DMS153 treated with DMSO at 0.1 percent for 48 hours (cell line): ENCODE data around the gene USP5.

ENCODE experiments used
- DNase-seq: peaks from one replicate; lab custom pipeline; 2025; ENCODE audit not compliant: unreplicated experiment; lab: John Stamatoyannopoulos, UW

USP5 gene, protein sequence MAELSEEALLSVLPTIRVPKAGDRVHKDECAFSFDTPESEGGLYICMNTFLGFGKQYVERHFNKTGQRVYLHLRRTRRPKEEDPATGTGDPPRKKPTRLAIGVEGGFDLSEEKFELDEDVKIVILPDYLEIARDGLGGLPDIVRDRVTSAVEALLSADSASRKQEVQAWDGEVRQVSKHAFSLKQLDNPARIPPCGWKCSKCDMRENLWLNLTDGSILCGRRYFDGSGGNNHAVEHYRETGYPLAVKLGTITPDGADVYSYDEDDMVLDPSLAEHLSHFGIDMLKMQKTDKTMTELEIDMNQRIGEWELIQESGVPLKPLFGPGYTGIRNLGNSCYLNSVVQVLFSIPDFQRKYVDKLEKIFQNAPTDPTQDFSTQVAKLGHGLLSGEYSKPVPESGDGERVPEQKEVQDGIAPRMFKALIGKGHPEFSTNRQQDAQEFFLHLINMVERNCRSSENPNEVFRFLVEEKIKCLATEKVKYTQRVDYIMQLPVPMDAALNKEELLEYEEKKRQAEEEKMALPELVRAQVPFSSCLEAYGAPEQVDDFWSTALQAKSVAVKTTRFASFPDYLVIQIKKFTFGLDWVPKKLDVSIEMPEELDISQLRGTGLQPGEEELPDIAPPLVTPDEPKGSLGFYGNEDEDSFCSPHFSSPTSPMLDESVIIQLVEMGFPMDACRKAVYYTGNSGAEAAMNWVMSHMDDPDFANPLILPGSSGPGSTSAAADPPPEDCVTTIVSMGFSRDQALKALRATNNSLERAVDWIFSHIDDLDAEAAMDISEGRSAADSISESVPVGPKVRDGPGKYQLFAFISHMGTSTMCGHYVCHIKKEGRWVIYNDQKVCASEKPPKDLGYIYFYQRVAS

DNA sequence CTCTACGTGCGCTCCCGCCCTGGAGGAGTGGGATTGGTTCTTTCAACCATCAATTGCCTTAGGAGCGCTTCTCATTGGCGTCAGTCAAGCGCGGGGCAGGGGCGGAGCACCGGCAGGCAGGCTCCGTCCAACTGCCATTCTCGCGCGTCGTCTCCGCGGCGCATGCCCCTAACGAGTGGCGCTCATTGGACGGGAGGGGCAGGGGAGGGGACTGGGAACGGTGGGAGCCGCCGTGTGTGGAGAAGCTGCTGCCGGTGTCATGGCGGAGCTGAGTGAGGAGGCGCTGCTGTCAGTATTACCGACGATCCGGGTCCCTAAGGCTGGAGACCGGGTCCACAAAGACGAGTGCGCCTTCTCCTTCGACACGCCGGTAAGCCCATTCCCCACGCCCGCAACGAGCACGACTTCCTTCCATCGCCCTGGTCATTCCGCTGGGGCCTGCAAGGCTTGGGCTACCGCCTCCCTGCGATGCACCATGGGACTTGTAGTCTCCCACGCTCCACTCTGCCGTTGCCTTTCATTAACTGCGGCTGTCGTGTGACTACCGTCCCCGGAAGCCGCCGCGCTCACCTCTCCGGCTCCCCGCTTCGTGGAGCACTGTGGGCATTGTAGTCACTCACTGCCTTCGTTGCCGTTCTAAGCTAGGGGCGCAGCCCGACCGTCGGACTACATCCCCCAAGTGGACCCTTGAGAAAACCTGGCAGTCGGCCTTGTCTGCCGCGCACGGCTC, at the start of gene USP5:
Gene USP5 (plus strand): TSS at position 230 of the 730 bp plus-strand sequence. CDS start 30 bp downstream, at position 260.
- DNase-seq = peak; percentile 97

DNA sequence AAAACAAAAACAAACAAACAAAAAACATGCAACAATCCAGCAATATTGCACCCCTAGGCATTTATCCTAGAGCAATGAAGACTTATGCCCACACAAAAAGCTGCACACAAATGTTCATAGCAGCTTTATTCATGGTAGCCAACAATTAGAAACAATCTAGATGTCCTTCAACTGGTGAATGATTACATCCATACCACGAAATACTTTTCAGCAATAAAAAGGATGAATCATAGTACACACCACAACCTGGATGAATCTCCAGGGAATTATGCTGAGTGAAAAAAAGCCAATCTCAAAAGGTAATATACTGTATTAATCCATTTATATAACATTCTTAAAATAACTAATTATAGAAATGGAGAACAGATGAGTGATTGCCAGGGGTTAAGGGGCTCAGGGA, 44.8 kb upstream of the USP5 start:
- no peak for DNase-seq

DNA sequence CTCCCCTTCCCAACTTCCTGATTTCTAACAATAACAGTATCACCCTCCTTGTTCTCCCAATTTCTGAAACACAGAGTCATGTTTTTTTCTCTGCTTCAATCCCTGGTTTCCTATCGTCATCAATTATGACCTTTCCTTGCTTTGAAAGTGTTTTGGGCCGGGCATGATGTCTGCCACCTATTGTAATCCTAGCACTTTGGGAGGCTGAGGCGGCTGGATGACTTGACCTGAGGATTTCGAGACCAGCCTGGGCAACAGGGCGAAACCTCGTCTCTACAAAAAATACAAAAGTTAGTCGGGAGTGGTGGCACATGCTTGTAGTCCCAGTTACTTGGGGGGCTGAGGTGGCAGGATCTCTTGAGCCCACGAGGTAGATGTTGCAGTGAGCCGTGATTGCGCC, 42.9 kb upstream of the USP5 start:
- no peak for DNase-seq

DNA sequence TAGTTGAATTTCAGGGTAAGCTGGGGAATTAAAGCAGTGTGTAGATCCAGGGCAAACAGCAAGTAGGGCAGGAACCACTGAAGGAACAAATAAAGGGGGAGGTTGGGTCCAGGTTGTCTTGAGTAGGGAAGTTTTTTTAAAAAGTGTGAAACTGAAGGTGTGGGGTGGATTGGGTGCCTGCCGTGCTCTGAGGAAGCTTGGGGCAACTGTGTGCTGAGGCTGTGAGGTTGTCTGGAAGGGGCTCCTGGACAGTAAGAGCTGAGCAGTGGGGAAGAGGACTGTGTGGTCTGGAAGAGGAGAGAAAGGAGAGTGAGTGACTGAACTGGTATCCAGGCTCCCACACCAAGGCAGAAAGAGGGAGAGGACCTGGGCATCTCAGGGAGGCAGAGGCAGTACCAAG, 41.2 kb upstream of the USP5 start:
- DNase-seq = no peak

DNA sequence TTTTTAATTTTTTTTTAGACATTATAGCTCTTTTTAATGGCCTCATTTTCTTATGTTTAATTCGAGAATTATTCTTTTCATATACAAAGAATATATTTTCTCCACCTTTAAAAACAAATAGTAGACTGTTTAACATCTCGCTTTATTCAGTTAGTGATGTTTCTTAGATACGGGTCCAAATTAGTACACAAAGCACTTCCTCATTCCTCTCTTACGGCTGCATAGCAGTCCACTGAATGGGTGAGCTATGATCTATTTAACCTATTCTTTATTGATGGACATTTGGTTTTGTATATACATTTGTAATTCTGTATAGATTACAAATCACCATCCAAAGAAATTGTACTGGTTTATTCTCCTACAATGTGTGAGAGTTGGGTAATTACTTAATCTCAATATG, 38.6 kb upstream of the USP5 start:
- DNase-seq = no peak

DNA sequence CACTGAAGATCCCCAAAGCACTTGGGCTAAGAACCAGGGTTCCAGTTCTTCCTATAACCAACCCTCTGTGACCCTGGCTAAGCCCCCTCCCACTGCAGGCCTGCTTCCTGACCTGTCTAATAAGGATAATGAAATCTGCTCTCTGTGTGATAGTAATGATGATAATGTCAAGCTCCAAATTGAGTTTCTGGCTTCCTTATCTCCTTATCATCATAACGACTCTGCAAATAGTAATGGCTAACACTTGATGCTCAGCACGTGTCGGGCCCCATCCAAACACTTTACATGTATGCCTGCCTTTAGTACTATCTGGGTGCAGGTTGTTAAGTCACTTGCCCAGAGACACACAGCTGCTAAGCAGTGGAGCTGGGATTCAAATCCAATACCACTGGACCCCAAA, 35.4 kb upstream of the USP5 start:
- no peak for DNase-seq

DNA sequence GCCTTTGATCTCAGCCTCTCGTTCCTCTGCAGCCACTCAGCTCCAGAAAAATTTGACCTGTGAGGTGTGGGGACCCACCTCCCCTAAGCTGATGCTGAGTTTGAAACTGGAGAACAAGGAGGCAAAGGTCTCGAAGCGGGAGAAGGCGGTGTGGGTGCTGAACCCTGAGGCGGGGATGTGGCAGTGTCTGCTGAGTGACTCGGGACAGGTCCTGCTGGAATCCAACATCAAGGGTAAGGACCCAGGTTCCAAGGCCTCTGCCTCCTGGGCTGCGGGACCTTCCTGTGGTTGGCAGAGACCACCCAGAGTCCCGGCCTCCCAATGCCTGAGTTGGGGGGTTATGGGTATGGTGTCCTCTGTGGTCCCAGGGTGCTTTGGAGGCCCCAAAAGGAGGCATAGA, 34.9 kb upstream of the USP5 start:
- DNase-seq = no peak

DNA sequence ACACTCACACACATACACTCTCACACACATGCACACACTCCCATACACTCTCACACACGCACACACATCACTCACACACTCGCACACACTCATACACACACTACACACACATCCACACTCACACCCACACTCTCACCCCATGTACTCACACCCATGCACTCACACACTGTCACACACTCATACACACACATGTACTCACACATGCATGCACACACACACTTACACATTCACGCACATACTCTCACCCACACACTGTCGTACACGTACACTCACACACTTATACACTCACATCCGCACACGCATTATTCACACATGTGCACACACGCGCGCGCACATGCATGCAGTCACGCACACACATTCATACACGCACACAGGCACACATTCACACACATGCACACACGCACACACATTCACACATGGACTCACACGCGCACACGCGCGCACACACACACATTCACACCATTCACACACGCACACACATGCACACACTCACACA, 34.2 kb upstream of the USP5 start:
- no peak for DNase-seq

DNA sequence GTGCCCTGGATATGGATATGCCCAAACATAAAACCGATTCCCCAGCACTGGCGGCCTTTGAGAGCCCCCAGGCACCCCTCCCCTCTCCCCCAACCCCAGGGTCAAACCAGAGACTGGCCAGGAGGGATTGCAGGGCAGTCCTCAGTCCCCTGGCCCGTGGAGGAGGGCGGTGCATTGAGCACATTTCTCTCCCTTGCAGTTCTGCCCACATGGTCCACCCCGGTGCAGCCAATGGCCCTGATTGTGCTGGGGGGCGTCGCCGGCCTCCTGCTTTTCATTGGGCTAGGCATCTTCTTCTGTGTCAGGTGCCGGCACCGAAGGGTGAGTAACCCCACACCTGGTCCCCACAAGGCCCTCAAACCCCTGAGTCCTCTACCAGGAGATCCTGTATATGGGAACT, 33.7 kb upstream of the USP5 start:
- no peak for DNase-seq

DNA sequence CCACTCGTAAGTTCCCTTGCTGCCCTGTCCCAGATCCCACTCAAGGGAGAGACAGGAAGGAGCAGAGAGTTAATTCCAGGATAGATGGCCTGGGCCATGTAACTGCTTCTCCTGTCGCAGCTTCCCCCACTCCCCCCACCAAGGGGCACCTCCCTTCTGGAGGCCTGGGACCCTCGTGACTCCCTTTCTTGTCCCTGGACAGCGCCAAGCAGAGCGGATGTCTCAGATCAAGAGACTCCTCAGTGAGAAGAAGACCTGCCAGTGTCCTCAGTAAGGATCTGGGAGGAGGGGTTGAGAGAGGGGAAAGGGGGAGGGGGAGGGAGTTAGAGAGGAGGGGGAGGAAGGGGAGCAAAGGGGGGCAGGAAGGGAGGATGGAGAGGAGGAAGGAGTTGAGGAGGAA, 33.3 kb upstream of the USP5 start:
- no peak for DNase-seq

DNA sequence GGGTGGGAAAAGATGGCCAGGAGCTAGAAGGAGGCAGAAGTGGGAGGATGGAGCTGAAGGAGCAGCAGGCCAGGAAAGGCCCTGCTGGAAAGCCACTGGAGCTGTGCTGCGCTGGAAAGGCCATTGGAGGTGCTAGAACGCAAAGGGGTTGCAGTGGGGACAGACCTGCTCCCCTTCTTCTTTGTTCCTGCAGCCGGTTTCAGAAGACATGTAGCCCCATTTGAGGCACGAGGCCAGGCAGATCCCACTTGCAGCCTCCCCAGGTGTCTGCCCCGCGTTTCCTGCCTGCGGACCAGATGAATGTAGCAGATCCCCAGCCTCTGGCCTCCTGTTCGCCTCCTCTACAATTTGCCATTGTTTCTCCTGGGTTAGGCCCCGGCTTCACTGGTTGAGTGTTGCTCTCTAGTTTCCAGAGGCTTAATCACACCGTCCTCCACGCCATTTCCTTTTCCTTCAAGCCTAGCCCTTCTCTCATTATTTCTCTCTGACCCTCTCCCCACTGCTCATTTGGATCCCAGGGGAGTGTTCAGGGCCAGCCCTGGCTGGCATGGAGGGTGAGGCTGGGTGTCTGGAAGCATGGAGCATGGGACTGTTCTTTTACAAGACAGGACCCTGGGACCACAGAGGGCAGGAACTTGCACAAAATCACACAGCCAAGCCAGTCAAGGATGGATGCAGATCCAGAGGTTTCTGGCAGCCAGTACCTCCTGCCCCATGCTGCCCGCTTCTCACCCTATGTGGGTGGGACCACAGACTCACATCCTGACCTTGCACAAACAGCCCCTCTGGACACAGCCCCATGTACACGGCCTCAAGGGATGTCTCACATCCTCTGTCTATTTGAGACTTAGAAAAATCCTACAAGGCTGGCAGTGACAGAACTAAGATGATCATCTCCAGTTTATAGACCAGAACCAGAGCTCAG, 32.6 kb upstream of the USP5 start:
- no peak for DNase-seq

DNA sequence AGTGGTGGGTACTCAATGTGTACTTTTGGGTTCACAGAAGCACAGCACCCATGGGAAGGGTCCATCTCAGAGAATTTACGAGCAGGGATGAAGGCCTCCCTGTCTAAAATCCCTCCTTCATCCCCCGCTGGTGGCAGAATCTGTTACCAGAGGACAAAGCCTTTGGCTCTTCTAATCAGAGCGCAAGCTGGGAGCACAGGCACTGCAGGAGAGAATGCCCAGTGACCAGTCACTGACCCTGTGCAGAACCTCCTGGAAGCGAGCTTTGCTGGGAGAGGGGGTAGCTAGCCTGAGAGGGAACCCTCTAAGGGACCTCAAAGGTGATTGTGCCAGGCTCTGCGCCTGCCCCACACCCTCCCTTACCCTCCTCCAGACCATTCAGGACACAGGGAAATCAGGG, 31.8 kb upstream of the USP5 start:
- DNase-seq = no peak

DNA sequence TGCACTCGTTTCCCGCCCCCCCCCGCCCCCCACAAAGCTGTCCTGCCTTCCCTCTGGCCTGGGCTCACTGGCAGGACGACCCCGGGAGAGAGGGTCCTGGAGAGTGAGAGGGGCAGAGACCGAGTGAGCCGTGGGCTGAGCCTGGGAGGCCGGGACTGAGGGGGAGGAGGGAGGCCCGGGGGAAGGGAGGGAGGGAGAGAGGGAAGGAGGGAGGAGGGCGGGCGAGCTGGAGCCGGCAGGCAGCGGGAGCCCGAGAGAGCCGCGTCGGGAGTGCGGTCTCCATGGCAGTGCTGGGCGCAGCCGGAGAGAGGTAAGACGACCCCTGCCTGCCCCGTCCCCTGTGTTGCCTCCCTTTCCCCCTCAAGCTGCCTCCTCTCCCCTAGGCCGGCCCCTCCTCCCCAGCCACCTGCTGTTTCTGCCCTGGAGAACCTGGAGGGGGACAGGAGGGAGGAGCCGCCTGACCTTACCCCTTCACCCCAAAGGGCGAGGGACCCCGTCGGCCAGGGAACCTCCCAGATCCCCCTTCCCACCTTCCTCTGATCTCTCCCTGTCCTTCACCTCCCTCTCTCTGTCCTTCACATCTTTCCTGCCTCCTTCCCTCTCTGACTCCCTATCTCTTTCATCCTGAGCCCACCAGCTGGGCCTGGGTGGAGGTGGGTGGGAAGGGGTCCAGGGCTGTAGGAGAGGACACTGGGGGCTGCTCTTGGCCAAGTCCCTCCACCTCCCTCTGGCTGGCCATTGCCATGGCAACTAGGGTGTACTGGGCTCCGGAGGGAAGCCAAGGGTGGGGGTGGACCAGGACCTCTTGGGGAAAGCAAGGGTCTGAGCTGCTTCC, 30.1 kb upstream of the USP5 start, which contains the start of gene GPR162:
Gene GPR162 (plus strand): TSS at position 231 of the 835 bp plus-strand sequence. CDS start 2,078 bp downstream, outside the sequence.
- no peak for DNase-seq

DNA sequence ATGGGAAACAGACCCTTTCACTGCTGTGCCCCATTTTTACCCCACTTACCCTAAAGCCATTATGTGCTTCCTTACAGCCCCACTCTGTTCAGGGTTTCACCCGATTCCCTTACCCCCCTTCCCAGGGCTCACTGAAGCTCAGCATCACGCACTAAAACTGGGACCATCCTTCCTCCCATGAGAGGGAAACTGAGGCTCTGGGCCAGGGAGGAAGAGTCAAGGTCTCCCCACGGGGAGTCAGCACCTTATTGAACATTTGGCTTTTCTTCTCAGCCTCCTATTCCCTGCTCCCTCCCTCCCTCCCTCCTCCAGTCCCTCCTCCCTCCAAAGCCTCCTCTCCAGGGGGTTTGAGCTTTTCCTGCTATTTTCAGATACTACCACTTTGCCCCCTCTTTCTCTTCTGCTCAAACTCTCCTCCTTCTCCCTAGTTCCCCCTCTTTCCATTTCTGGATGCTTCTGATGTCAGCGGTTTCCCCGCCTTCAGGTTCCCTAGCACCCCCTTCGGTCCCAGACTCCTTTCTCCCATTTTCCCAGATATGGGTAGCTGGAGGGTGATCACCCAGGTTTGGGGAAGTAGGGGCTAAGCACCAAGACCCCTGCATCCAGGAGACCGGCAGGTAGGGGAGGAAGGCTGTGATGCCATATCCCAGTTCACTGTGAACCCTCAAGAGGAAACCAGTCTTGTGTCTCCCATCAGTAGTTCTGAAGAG, 29.4 kb upstream of the USP5 start:
- DNase-seq = no peak

DNA sequence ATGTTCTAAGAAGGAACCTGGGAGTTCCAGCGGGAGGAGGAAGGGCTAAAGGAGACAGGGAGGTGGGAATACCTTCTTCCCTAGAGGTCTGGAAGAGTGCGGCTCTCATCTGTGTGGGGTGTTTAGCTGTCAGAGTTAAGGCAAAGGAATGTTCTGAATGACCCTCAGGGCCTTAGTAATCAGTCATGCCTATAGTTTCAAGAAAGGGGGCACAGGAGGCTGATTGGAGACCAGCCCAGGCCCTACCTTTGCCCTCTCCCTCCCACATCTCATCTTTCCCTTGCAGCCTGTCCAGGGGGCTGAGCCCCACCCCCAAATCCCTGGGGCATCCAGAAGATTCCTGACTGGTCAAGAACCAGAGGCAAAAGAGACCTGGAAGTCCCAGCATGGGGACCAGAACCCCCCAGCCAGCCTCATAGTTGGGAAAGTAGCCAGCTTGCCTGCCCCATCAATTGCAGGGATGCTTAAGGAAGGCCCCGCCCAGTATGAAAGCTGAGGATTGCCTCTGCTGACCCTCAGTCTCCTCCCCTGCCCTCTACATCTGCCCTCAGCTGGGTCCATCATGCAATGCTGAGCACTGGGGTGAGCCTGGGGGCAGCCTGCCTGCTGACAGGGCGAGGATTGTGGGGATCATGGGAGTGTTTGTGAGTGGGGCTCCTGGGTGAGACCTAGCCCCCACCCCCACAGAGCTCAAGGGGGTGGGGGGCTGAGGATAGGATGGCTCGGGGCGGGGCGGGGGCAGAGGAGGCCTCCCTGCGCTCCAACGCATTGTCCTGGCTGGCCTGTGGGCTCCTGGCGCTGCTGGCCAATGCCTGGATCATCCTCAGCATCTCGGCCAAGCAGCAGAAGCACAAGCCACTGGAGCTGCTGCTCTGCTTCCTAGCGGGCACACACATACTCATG, 28.5 kb upstream of the USP5 start:
- no peak for DNase-seq

DNA sequence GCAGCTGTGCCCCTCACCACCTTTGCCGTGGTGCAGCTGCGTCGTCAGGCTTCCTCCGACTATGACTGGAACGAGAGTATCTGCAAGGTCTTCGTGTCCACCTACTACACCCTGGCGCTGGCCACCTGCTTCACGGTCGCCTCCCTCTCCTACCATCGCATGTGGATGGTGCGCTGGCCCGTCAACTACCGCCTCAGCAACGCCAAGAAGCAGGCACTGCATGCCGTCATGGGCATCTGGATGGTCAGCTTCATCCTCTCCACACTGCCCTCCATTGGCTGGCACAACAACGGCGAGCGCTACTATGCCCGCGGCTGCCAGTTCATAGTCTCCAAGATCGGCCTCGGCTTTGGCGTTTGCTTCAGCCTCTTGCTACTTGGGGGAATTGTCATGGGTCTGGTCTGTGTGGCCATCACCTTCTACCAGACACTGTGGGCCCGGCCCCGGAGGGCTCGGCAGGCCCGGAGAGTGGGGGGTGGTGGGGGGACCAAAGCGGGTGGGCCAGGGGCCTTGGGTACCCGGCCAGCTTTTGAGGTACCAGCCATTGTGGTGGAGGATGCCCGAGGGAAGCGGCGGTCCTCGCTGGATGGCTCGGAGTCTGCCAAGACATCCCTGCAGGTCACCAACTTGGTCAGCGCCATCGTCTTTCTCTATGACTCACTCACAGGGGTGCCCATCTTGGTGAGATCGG, 27.7 kb upstream of the USP5 start:
- no peak for DNase-seq

DNA sequence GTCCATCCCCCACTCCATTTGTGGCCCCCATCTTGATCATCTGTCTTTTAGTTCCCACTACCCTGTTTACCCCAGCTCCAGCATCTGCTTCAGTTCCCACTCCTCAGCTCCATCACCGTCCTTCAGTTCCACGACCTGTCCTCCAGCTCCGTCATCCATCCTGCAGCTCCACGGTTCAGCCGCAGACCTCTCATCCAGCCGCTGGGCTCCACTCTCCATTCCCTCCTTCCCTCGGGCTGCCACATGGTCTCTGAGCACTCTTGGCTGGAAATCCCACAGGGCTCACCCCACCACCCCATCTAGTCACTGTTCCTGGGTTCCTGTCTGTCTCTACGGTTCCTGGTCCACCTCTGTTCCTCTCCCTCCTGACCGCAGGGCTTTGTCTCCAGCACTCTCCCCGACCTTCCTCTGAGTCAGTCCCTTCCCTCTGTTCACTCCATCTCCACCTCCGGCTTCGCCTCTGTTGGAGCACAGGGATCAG, 27.0 kb upstream of the USP5 start:
- DNase-seq = no peak
